ENCODE results near the gene DIRAS3. TPM values are rescaled to one million over a fixed set of nuclear protein-coding genes. Genes with fewer than 3 reads are reported as not detected.

Gene DIRAS3, protein sequence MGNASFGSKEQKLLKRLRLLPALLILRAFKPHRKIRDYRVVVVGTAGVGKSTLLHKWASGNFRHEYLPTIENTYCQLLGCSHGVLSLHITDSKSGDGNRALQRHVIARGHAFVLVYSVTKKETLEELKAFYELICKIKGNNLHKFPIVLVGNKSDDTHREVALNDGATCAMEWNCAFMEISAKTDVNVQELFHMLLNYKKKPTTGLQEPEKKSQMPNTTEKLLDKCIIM
- not detected for total RNA-seq

GRCh38 chr1:68049941-68050878, at the start of gene DIRAS3:
Gene DIRAS3, minus strand, starts transcription at chr1:68050627. Its CDS starts 3,330 bp downstream, at chr1:68047297.

Other genes with a start within 250 kb of the DIRAS3 start
- gene GNG12, start 217.2 kb downstream of the DIRAS3 start, total RNA-seq, result not detected
- gene WLS, start 181.9 kb upstream of the DIRAS3 start, total RNA-seq, result not detected